NCI-H2081 (cell line): Measurements from ENCODE around the gene CTNND2.
"Not testable (repeated sequence)": the region's sequence is repeated elsewhere in the genome, so short reads cannot be mapped to it uniquely, and the experiment has no call there.

Source experiments
- DNase-seq, 2 experiments: peaks; one replicate each; lab custom pipeline; 2025; lab: John Stamatoyannopoulos, UW

The CTNND2 gene

GRCh38 chr5:11030671-11031070 is 873.6 kb downstream of the CTNND2 start:
- no peak for DNase-seq

DNA sequence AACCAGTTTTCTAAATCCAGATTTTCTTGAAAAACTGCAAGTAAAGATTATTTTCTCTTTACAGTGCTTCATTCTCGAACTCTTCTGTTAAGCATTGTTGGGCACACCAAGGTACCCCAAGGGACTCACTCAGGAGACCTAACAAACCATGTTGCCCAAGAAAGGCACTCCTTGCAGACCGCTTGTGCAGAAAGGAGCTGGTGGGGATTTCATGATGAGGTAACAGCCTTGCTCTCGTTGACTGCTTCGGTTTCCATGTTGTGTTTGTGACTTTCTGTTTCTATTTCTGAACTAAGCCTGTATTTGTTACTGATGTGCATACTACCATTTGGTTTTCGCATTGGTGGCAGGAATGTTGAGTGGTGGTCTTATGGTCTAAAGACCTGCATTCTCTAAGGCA is 876.6 kb downstream of the CTNND2 start:
- DNase-seq, result no peak

DNA sequence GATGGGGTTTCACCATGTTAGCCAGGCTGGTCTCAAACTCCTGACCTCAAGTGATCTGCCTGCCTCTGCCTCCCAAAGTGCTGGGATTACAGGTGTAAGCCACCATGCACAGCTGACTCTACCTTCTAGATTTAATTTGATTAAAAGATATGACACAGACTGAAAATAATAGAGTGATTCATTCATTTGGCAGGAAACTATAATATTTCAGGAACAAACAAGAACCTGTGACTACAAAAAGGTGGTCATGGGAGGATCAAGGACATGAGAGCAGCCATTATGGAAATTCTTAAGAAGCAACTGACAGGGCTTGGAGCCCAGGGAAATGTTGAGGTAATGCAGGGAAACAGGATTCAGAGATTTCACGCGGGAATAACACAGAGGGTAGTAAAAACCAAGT is 877.7 kb downstream of the CTNND2 start:
- DNase-seq, result no peak

DNA sequence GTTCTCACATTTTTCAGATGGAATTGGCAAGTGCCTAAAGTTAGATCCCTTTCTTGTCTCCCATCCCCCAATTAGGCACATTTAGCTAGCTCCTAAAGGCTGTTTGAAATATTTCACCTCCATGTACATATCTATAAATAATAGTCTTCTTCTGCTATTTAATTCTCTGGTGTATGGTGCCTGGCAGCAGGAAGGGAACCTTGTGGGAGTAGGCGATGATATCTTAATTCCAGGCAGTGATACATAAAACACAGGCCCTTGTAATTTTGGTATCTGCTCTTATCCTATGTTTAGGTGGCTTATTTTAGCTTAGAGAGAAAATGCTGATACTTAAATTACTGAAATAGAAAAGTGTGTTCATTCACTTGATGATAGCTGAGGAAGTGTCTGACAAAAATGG is 880.3 kb downstream of the CTNND2 start:
- no peak for DNase-seq

DNA sequence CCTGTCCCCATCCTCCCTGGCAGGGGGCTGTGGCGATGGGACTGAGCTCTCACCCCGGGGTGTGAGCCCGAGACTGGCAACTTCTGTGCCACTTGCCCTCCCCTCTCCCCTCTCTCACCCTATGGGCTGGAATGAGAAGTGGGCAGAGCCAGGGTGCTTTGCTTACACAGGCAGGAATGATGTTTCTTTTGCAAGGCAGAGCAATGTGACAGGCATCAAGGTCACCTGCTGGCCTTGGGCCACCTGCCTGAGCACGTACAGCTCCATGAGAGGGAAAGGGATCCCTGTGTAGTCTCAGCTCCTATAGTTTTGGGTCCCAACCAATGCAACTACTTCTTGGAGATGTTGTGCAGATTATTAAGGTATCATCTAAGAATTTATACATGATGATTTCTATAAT is 890.5 kb downstream of the CTNND2 start:
- no peak for DNase-seq

- DNase-seq, result no peak
Observed at GRCh38 chr5:11012295-11012694, 892.0 kb downstream of the CTNND2 start.

DNA sequence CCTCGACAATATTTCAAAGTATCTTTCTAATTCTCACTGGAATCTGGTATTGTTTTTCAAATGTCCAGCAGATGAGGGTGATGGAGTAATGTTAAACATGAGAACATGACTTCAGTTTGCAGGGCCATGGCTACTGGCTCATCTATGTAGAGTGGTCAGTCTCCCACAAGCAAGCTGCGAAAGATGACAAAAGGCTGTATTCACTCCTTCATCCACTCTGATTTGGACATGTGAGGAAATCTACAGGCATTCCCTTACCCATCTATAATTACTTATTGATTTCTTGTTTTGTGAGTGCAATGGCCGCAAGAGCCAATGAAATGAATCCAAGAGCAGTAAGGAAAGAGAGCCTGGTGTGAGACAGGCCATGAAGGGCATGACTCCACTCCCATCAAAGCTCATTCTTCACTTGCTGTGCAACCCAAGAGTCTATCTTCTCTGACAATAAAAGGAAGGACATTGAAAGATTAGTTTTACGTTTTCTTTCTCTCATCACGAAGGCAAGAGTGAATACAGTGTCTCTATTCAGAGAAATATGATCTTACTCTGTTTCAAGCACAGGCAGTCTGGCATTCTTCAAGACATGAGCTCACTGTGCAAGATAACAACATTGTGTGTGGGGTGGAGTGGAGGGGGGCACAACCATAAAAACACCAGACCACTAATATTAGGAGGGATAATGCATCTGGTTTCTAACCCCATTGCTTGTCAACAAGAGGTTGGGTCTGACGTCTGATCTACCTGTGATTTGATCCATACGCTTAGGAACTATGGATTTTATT is 893.6 kb downstream of the CTNND2 start:
- DNase-seq, result no peak

DNA sequence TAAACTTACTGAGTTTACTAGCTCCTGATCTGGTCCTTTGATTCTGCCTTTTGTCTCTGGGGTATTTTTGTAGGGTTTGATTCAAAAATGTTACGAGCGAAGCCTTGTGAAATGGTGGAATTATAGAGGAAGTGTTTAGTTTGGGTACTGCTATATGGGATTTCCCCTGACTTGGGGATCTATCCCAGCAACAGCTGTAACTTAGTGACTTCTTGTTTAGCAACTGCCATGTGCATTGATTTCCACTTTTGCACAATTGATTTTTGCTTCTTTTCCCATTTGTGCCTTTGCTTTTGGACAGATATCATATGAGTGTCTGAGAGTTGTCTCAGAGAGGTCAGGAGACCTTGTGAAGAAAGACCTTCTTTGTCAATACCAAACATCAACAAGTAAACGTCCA is 894.7 kb downstream of the CTNND2 start:
- no peak for DNase-seq

DNA sequence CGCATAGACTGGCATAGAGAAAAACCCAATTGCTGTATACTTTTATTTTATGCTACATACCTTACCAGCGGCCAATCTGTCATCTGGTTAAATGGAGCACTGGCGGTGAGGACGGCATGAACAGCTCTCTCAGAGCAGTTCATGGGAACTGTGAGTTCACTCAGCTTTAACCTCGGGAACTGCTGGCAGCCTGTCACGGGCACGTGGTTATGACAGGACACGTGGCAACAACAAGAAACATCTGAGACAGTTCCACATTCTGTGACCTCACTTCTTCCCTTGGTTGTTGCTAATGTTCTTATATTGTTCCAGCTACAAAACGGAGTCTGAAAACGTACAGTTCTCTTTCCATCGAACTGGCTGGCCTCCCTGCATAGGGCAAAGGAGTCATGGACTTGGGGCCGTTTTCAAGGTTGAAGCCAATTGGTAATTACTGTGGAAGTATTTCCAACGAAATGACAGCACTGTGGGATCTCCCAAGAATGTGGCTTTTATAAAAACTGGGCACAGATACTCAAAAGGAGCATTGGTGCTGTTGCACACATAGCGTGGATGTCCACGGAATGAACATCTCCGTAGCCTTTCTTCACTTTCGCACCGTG is 896.9 kb downstream of the CTNND2 start:
- no peak for DNase-seq

- DNase-seq, result not testable (repeated sequence)
Observed at GRCh38 chr5:11004523-11004922, 899.7 kb downstream of the CTNND2 start.

DNA sequence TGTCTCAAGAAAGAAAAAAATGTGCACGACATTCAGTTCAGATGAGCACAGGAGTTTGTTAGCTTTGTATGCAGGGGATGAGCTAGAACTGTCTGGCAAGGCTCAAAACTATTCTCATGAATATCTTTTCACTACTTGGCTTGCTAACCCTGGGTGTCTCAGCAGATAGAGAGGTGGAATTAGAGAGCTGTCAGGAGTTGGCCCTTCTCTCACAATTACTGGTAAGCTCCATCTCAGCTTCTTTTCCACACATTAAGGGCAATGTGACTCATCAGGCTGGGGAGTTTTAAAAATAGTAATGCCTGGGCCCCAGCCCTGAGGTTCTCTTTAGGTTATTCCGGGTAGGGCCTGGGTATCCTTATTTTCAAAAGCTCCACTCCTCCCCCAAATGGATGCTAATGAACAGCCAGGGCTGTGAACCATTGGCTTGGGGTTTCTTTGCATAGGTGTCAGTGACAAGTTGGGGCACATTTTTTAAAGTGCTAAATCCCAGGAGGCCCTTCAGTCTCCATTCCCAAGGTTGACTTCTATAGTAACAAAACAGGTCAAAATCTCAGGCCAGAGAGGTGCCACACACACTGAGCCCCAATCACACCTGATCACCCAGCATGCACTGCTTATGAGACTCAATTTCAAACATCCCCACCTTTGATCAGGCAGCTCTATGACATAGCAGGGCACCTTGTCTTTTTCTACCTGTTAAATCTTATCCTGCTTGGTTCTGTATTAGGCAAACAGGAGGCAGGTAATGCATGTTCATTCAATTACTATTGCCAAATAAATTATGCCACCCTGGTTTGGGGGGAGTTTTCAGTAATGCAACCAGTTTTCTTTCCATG is 903.5 kb downstream of the CTNND2 start:
- no peak for DNase-seq

DNA sequence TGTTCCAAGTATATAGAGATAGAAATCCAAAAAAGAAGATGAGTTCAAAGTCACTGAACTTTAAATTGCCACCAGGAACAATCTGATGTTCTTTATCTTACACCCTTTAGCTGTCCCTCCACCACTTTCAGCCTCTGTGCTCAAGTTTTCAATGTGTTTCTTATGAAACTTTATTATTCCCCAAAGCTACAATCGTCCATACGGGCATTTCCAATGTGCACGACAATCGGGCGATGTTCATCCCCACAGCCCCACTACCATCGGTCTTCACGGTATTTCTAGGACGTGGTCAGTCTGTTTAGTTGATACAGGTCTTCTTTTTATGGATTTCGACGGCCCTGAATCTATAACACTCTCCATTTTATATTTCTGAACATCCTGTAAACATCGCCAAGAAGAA is 904.5 kb downstream of the CTNND2 start:
- no peak for DNase-seq

DNA sequence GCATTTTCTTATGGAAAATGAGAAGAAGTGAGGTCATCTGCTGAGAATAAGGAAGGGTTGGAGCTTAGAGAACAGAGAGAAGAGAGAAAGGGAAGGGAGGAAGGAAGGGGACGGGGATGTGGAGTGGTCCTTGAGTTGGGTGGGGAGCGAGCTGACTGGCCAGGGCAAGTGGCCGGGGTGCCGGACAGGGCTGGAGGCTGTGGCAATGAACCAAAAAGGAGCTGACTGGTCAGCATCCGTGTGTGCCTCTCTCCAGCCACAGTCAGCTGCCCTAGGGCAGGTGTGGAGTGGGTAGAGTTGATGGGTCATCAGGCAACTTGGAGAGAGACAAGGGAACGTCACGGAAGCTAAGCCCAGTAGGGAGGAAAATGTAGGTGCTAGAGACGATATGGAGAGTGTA is 908.4 kb downstream of the CTNND2 start:
- no peak for DNase-seq

GRCh38 chr5:10994091-10994986 is 909.9 kb downstream of the CTNND2 start:
- DNase-seq, result no peak

DNA sequence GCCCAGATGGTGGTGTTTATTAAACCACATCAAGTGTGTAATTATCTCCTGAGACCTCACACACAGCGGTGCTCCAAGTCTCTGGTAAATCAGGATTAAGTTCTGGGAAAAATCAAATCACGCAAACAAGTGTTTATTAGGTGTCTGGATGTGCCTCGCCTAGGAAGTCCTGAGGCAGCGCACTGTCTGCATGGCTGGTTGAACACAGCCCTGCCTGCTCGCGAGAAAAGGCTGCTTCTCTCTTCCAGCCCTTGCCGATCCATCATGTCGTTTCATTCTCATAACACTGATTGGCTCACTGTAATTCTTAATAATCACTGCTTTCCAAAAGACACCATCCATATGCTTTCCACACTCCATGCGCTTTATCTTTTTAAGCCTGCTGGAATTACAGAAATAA is 913.6 kb downstream of the CTNND2 start:
- DNase-seq, result no peak

GRCh38 chr5:10989577-10990263 is 914.5 kb downstream of the CTNND2 start:
- no peak for DNase-seq

GRCh38 chr5:10988622-10989021 is 915.6 kb downstream of the CTNND2 start:
- DNase-seq, result no peak

DNA sequence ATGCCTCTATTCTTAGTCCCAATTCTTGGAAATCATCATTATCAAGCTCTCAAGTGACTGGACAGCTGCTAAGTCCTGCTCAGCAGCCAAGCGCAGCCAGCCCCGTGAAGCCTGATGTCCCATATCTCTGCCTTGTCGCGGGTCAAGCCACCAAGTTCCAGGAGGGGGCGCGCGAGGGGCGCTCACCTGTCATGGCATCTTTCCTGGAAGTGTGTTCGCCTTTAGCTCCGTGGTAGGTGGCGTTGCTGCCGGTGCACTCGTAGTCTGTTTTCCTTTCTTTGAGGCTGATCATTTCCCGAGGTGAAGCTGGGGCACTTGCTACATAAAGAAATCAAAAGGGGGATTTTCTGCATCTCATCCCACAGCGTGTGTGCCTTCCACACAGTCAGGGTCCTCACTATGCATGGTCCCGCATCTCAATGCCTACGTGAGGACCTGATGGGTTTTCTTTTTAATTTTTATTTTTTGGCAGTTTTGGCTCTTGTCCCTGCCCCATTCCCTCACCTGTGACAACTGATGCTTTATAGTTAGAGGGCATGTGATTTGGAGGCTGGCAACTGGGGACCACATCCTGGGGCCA is 916.2 kb downstream of the CTNND2 start:
- DNase-seq, result peak; percentile 53 to 58

GRCh38 chr5:10987276-10987924 is 916.8 kb downstream of the CTNND2 start:
- no peak for DNase-seq

DNA sequence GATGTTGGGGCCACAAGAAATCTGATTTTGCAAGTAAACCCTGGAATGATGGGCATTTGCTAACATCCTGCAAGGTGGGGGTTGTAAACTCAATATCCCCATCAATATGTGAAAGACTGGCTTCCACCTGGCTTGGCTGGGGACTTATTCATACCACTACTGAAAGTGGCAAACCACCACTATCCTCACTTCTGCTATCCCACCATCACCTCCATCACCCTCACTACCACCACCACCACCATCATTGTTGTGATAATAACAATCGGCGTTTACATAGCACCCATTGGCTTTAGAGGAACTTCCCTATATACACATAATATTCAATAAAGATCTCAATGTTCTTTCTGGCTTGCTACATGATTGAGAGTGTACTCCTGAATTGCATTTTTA is 918.5 kb downstream of the CTNND2 start:
- DNase-seq, result no peak
